CD4-positive, alpha-beta T cell treated with Interleukin-2 at 100 ng/mL for 4 hours (primary cell): ENCODE results near the gene GAGE12J.
"Not testable (repeated sequence)": the region's sequence is repeated elsewhere in the genome, so short reads cannot be mapped to it uniquely, and the experiment has no call there.

ENCODE experiments used
- DNase-seq: peaks from one replicate; pipeline ENCODE4 v3.0.0-alpha.2; 2020; ENCODE audit warnings: low spot score

The GAGE12J gene

GRCh38 chrX:49321737-49322136 is at the start of gene GAGE12J:
Gene GAGE12J (plus strand): TSS chrX:49322037. CDS start chrX:49323194, 1,157 bp downstream.
- not testable (repeated sequence) for DNase-seq

GRCh38 chrX:49272421-49272820 is 49.4 kb upstream of the GAGE12J start:
- DNase-seq = peak; percentile 62

- DNase-seq = peak; percentile 86
Observed at GRCh38 chrX:49273181-49273727, 48.6 kb upstream of the GAGE12J start.

GRCh38 chrX:49276207-49276606 is 45.6 kb upstream of the GAGE12J start:
- no peak for DNase-seq

GRCh38 chrX:49276671-49277534 is 44.9 kb upstream of the GAGE12J start:
- DNase-seq = peak; percentile 45

GRCh38 chrX:49277535-49277830 is 44.4 kb upstream of the GAGE12J start:
- DNase-seq = peak; percentile 68

GRCh38 chrX:49278081-49278480 is 43.8 kb upstream of the GAGE12J start:
- DNase-seq = no peak

GRCh38 chrX:49282647-49283011 is 39.2 kb upstream of the GAGE12J start:
- no peak for DNase-seq

GRCh38 chrX:49284212-49284611 is 37.6 kb upstream of the GAGE12J start:
- DNase-seq = no peak

GRCh38 chrX:49286136-49286535 is 35.7 kb upstream of the GAGE12J start:
- DNase-seq = no peak

- DNase-seq = no peak
Observed at GRCh38 chrX:49286581-49286980, 35.3 kb upstream of the GAGE12J start.

GRCh38 chrX:49287665-49288064 is 34.2 kb upstream of the GAGE12J start:
- DNase-seq = no peak

GRCh38 chrX:49290215-49290614 is 31.6 kb upstream of the GAGE12J start:
- DNase-seq = no peak

GRCh38 chrX:49291615-49292337 is 30.1 kb upstream of the GAGE12J start:
- peak; percentile 73 for DNase-seq

- DNase-seq = no peak
Observed at GRCh38 chrX:49292400-49293362, 29.2 kb upstream of the GAGE12J start.

- not testable (repeated sequence) for DNase-seq
Observed at GRCh38 chrX:49299293-49299692, 22.5 kb upstream of the GAGE12J start.

GRCh38 chrX:49300703-49301102 is 21.1 kb upstream of the GAGE12J start:
- DNase-seq = no peak

- DNase-seq = no peak
Observed at GRCh38 chrX:49303346-49303745, 18.5 kb upstream of the GAGE12J start, which contains the start of gene GAGE10. Gene GAGE10 (plus strand): TSS chrX:49303646. CDS start chrX:49304860, 1,214 bp downstream.

GRCh38 chrX:49307775-49308174 is 14.1 kb upstream of the GAGE12J start:
- DNase-seq = not testable (repeated sequence)

GRCh38 chrX:49308604-49309269 is 13.1 kb upstream of the GAGE12J start:
- peak; percentile 27 for DNase-seq

- DNase-seq = peak; percentile 31
Observed at GRCh38 chrX:49309401-49309981, 12.3 kb upstream of the GAGE12J start.
